NOMO-1 (cell line): ENCODE data around the gene TFF2.

Experiments used
- DNase-seq, 2 experiments: peaks; one replicate each; lab custom pipeline; 2025; ENCODE audit not compliant: unreplicated experiment in 2 of 2; lab: John Stamatoyannopoulos, UW

The TFF2 gene, protein sequence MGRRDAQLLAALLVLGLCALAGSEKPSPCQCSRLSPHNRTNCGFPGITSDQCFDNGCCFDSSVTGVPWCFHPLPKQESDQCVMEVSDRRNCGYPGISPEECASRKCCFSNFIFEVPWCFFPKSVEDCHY

DNA sequence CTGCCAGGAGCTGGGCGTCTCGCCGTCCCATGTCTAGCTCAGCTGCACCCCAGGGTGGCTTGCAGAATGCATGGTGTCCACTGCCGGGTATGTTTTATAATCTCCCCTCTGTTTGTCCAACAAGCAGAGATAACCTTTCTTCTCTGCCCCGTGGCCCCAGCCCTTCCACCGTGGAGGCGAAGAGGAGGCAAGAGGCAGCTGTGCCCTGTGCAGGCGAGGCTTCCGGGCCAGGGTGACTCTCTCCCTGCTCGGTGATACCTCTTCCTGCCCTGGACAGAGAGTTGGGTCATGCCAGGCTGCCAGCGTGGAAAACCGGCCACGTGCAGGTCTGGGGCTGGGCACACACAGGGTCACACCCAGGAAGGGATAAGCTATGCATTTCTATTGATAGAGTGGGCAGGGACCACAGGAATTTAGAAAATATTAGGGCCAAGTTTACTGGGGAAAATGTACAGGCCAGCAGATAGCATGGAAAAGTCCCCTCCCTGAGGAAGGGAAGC, at the start of gene TFF2:
Gene TFF2 (minus strand): TSS at position 68 of the 500 bp plus-strand sequence. CDS start 37 bp downstream, at position 31.
- no peak for DNase-seq

DNA sequence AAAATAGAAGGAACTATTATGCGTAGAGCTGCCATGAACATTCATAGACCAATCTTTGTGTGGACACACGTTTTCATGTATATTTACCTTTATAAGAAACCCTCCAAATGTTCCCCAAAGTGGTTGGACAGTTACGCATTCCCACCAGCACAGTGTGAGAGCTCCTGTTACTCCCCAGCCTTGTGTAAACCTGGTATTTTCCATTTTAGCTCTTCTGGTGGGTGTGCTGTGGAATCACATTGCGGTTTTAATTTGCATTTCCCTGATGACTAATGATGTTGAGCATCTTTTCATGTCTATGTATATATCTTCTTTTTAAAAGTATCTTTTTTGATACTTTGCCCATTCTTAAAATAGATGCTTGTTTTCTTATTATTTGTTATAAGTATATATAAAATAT, 49.7 kb upstream of the TFF2 start:
- no peak for DNase-seq

DNA sequence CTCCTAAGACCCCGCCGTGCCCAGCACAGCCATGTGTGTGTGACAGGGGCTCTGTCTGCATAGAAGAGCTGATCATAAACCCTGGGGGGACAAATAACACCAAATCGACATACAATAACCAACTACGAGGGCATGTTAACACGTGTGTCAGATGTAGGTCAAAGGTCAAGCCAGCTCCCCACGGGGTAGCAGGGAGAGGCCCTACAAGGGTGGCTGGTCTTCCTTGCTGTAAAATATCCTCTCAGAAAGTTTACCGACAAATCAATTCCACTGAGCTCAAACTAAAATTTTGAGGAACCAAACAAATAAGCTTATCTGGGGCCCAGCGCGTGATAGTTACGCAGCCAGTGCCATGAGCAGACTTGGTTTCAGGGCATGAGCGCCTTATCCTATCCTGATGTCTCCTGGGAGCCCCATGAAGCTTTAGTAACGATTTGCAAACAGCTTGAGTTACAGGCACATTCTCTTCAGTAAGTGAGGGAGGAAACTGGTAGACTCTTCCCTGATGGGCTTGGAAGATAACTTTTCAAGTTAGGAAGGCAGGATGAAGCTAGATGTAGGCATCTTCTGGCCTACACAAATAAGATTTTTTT, 47.7 kb upstream of the TFF2 start:
- no peak for DNase-seq

DNA sequence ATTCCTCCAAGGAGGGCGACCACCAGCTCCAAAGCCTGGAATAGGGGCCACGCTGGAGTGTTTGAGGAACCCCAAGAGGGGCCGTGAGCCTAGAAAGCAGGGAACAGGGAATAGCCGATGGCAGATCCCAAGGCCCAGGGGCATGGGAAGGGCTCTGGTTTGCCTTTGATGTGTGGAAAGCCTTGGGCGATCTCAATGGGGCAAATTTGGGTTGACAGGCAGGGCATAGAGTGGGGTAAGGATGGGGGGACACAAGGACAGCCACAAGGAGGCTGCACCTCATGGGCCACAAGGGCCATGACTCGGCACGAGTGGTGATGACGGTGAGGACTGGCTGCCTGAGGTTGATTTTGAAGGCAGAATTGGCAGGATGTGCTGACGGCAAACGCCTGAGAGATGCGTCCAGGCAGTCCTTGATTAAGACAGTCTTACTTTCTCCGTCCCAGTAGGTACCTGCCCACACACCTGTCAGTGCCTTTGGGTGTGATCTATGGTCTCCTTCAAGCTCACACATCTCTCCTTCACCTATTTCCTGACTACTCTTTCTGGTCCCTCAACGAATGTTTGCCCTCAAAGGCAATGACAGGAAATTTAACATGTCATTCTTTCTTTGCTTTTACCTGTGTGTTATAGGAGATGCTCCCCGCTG, 47.1 kb upstream of the TFF2 start:
- no peak for DNase-seq

DNA sequence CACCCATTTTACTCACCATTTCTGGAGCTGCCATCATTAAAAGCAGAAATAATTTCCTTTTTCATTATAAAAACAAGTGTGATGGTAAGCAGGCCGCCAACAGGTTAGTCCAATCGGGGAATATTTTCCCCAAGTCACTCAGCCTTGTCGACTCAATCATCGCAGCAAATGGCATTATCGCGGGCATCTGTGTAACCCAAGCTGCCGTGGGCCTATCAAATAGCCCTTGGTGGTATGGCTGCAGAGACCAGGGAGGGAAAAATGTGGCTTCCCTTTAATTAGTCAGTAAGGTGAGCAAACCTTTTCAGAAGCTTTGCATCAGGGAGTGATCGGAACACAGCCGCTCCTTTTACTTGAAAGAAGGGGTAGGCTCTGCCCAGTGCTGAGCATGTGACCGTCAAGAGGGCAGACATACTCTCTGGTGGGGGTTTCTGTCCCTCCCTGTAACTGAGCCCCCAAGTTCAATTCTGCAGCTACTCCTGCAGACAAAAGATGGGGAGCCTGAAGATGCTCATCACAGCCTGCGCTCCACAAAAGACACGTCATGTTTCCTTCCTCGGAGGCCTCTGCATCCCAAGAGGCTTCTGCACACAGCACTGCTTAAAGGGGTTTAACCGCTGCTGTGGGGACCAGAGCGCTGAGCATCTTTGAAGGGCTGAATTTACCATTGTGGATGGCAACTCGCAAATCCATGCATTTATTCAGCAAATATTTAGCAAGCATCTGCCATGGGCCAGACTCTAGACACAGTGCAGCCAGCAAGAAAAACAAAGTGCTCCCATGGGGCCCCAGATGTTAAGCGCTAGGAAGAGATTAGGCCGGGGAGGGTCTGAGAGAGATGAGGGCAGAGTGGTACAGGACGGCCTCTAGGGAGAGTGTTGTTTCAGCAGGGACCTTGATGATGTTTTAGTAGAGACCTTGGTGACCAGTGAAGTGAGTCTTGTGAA, 46.3 kb upstream of the TFF2 start:
- DNase-seq, result no peak

DNA sequence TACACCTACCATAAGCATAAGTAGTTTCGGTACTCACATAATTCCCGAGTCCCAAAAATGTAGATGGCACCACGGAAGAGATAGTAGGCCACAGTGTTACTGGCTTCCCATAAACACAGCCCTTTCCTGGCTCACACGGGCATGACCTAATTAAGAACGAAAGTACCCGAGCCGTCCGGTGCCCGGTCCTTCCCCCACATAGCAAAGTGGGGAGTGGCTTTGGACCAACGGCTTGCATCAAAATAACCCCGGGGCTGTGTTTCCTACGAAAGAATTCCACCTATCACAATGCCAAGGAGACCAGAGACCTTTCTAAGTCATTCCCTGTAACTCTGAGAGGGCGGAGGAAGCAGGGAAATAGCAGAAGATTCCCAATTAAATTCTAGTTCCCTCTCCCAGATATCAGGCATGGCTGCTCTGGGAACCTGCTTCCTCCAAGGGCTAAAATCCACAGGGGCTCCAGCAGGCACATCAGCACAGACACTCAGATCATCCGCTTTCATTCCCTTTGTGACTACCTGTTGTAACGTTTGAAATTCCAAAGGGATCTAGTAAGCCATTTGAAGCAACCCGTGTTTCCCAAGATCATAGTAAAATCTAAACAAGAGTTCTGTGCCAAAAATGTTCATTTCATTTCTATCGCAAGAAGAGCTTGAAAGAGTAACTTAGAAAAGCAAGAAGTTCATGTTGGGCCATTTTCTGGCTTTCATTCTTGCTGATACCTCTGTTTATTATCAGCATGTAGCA, 45.3 kb upstream of the TFF2 start, which contains the start of gene TMPRSS3:
Gene TMPRSS3 (minus strand): TSS at position 148 of the 747 bp plus-strand sequence. CDS start 635 bp downstream, outside the sequence.
- DNase-seq, result no peak

DNA sequence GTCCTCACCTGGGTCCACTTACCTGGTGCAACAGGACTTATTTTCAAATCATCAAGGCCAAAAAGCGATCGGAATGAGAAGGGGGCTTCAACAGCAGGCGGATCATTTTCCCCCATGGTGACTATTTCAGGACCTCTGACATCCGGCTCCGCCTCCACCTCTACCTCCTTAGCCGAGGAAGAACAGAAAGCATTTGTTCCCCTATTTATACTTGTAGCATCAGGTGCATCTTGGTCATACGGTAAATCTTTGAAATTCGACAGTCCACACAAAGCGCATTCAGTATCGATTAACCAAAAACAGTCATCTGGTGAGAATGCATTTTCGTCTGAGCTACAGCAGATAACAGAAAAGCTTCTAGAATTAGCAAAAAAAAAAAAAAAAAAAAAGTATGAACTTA, 44.5 kb upstream of the TFF2 start:
- DNase-seq, result no peak

DNA sequence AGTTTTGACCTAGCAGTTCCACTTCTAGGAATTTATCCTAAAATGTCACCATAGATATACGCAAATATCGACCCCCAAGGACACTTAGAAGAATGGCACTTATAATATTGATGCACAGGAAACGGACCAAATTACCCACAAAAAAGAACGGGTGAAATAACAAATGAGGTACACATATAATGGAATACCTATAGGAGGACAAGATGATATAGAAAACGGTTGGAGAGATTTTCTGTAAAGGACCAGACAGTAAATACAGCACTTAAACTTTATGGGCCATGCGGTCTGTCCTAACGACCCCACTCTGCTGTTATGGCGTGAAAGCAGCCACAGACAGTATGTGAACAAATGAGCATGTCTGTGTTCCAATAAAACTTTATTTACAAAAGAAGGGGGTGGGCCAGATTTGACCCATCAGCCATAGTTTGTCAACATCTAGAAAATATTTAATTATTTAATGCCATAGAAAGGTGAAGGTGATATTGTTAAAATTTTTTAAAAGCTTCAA, 42.7 kb upstream of the TFF2 start:
- DNase-seq, result no peak

DNA sequence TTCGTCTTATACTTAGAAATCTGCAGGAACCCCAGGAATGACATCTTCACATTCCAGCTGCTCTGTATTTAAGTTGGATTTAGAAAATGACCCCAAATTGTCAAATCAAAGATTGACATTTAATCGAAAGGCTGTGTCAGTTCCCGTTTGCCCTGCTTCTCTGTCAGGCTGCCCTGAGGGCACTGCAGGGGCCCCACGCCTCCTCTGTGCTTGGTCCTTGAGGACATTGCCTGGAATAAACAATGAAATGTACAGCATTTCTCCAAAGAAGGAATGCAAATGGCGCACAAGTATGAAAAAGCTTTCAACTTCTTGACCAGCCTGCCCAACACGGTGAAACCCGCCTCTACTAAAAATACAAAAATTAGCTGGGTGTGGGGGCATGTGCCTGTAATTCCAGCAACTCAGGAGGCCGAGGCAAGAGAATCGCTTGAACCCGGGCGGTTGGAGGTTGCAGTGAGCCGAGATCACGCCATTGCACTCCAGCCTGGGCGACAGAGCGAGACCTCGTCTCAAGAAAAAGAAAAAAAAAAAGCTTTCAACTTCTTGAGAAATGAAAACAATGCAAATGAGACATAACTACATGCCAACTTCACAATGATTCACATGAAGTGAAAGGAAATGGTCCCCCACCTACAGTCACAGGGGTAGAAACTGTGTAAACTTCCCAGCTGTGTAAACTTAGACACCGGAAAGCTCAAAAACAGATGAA, 42.1 kb upstream of the TFF2 start:
- DNase-seq, result no peak

DNA sequence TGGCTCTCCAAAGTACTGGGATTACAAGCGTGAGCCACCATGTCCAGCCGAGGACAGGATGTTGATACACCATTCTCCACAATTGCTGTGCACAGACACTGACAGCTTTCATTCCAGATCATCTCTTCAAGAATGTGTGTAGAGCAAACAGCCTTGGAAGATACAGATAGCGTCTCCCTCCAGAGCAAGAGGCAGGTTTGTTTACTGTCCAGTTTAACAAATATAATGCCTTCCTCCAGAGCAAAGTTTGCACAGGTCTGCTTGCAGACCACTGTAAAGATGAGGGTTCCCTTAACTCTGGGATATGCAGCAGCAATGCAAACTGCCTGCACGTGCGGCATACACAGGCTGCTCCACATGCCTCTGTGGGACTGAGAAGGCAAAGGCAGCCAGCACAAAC, 40.5 kb upstream of the TFF2 start:
- DNase-seq, result no peak

DNA sequence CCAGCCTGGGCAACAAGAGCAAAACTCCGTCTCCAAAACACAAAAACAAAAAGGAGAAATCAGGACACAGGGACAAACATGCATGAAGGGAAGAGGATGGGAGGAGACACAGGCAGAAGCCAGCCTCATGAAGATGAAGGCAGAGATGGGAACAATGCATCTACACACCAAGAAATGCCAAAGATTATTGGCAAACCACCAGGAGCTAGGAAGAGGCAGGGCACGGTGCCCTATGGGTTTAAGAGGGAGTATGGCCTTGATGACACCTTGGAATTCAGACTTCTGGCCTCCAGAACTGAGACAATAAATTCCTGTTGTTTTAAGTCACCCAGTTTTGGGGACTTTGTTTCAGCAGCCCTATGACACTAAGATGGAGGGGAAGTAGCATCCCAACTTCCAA, 39.9 kb upstream of the TFF2 start:
- no peak for DNase-seq

DNA sequence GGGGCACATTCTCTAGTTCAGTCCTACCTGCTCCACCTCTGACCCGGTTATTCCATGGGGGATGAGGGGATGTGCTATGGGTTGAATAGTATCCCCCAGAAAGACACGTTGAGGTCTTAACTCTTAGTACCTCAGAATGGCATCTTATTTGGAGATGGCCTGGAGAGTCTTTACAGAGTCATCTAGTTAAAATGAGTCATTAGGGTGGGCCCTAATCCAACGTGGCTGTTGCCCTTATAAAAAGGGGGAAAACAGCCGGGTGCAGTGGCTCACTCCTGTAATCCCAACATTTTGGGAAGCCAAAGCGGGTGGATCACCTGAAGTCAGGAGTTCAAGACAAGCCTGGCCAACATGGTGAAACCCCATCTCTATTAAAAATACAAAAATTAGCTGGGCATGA, 39.4 kb upstream of the TFF2 start:
- no peak for DNase-seq

DNA sequence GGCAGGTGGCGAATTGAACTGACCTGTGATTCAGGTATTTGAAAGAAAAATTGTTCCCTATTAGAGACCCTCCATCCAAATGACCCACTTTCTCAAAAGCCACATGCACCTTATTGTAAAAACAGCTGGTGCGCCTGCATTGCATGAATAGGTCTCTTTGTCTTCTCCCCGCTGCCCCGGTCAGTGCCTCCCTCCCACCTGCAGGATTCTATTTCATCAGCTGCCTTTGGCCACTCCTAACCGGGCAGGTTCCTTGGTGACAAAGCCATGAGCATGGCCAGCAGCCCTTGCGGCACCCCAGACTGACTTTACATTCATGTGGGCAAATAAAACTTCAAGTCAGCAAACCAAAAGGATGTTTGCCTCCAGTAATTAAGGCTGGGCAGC, 38.6 kb upstream of the TFF2 start:
- DNase-seq, result no peak

DNA sequence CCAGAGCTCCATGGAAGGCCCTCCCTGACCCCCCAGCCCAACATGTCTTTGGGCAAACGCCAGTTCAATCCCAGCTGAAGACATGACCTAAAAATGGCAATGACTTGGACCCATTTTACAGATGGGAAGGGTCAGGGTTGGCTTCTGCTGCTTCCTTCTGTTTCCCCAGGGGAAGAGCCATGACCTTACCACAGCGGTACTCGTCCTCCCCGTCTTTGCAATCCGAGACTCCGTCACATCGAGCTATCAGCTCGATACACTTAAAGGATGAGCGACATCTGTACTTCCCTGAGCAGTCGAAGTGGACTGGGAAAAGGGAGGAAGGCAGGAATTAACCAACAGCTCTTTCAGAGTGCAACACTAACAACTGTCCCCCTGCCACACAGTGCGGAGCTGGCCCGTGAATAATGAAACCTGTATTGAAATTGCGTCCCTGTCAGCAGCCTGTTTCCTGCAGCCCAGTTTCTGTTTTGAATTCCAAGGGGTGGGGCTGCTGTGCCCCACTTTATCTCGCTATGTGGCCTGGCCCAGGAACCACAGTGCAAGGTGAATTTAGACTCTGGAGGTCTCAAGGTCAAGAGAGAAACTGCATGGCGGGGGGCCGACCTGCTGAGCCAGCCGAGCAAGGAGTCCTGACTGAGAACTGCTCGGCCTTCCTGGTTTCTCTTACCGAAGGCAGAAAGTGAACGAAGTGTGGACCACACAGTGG, 38.1 kb upstream of the TFF2 start:
- DNase-seq, result no peak

DNA sequence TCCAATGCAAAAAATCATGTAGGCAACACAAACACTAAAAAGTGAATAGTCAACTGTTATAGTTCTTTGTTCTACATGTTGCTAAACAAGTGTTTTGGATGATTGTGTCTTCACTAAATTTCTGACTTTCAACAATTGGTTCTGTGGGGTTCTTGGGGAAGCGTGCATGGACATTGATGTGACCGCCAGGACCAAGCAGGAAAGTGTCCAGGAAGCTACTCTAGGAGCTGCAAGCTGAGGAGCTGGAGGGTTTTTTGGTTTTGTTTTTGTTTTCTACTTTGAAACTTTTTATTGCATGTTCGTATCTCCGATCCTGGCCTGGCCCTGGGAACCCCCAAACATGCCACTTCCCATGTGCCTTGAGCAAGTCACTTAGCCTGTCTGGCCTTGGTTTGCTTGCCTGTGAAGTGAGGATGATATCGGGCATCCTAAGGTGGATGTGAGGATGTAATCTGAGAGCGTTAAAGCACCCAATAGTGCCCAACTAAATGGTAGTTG, 37.1 kb upstream of the TFF2 start:
- DNase-seq, result no peak

DNA sequence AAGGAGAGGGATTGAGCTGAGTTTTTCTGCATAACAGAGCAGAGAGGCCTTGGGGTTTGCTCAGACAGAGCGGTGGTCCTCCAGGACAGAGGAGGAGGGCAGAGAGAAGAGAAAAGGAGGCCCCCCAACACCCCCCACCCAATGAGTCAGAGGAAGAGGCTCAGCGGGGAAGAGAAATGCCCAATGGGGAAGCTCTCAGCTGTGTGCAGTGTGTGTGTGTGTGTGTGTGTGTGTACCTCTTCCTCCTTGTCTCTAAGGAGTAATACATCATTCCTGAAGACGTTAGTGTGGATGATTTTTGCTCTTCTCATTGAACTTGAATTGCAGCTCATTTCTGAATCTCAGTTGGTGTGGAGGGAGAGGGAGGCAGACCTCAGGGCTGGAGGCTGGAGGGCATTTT, 36.4 kb upstream of the TFF2 start:
- DNase-seq, result peak; percentile 17 to 35

DNA sequence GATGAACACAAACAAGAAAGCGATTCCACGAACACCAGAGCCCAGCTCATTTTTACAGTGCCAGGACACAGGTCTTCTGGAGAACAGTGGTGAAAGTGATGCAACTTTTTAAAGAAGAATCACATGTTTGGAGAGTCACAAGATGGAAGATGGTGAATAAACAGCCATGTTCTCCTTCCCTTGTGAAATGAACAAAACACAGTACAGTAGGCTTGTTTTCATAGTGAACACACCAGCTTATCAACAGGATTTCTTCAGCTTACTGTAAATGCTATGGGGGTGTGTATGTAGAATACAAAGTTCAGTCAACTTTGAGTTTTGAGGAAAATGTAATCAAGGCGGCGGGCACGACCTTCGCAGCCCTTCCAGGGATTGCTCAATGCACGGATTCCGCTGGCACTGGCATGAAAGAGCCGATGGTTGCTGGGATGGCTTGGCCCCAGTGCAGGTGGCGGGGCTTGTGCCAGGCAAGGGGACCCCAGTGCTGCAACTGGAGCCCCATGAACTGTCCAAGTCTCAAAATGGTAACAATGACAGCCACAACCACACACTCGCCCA, 35.3 kb upstream of the TFF2 start:
- DNase-seq, result no peak

DNA sequence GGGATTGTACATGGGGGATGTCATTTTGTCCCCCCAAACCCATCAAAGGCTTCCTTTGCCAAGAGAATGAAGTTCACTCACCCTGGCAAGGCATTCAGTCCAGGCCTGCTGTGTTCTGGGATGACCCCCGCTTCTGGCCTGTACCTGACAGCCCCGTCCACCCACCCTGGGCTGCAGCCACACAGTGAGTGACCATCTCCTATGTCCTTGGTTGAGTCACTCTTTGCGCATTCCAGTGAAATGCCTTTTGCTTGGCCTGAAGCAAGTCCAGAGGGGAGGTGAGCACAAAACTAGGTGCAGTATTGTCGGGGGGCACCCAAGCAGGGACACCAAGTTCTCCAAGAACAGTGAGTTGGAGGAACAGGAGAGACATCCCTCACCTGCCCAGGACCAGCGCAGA, 34.8 kb upstream of the TFF2 start:
- DNase-seq, result no peak

DNA sequence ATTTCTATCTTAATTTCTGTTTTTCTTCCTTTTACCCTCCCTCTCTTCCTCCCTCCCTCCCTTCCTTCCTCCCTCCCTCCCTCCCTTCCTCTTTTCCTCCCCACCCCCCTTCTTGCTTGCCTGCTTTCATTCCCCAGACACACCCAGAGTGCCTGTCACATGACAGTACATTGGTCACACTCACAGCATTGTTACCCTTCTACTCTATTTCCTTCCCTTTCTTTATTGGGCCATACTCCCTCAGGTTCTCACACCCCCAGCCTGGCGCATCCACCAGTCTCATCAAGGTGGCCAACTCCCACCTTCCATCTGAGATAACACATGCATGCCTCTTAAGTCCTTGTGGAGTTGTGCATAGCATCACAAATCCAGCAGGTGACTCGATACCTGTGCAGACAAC, 34.2 kb upstream of the TFF2 start:
- DNase-seq, result peak; percentile 7 to 14
